Stimulated activated CD8-positive, alpha-beta memory T cell treated with anti-CD3 and anti-CD28 coated beads, Interleukin-2, amount 100 ng/mL, for 48 hours (primary cell): ENCODE data around the gene NOL4L.

ENCODE experiments used
- DNase-seq, 2 donors: peaks; one replicate each; pipeline ENCODE4 v3.0.0-alpha.2; 2020; ENCODE audit warnings: low read depth in 2 of 2

NOL4L gene, protein sequence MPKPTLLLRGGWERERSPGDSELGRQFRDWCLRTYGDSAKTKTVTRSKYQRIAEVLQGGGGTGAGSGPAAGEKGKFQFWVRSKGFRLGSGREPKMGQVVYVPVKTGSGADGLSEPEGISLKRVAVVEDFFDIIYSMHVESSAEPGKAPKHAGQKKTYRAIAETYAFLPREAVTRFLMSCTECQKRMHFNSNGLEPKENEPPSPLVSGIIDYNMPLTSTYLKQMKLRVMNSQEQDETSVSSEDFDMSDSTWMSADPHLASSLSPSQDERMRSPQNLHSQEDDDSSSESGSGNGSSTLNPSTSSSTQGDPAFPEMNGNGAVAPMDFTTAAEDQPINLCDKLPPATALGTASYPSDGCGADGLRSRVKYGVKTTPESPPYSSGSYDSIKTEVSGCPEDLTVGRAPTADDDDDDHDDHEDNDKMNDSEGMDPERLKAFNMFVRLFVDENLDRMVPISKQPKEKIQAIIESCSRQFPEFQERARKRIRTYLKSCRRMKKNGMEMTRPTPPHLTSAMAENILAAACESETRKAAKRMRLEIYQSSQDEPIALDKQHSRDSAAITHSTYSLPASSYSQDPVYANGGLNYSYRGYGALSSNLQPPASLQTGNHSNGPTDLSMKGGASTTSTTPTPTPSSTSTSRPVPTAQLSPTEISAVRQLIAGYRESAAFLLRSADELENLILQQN

DNA sequence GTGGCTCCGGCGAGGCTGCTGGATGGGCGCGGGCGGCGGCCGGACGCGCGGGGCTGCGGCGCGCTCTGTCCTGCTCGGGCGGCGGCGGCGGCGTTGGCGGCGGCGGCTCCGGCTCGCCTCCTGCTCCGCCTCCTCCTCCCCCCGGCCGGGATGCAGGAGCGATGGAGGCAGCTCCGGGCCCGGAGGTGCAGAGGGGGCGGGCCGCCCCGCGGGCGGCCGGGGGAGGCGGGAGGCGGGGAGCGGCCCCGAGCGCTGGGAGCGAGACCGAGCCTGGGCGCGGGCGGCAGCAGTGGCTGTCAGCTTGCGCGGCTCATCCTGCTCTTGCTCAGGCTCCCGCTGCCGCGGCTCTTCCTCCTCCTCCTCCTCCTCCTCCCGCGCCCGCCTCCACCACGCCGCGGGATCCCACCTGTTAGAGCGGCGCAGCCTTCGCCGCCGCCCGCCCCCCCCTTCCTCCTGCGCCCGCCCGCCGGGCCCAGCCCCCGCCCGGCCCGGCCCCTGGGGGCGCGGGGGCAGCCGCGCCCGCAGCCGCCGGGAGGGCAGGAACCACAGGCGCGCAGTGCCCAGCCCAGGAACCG, at the start of gene NOL4L:
NOL4L (minus strand) TSS at position 323 of the 575 bp plus-strand sequence. CDS start 443 bp downstream, outside the sequence.
- DNase-seq, result peak in 1 of 2 donors; percentile 23

DNA sequence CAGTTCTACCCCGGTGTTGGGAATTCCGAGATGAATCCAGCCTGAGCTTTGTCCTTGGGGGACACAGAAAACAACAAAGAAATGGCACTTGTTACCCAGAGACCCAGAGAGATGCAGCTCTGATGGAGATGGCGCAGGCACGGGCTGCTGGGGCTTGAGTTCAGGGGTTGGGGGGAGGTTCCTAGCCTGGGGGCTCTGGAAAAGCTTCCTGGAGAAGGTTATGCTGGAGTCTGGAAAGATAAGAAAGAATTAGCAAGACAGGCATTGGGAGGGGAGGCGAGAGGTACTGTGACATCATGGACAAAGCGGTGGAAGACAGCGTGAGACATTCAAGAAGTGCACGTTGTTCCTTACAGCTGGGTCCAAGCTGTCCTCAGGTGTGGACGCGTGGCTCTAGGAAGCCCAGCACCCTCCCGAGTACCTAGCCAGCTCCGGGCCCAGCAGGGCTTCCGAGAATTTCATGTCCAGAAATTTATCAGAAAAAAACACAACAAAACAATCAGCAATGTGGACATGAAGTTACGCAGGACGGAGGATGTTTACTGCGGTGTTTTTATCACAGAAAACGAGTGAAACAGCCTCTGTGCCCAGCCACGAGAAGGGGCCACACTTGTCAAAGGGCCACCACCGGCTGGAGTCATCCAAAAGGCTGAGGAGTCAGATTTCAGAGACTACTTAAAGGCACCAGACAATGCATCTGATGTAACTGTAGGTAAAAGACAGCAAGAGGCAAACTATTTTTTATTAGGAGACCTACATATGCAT, 49.1 kb upstream of the NOL4L start:
- DNase-seq, result no peak

DNA sequence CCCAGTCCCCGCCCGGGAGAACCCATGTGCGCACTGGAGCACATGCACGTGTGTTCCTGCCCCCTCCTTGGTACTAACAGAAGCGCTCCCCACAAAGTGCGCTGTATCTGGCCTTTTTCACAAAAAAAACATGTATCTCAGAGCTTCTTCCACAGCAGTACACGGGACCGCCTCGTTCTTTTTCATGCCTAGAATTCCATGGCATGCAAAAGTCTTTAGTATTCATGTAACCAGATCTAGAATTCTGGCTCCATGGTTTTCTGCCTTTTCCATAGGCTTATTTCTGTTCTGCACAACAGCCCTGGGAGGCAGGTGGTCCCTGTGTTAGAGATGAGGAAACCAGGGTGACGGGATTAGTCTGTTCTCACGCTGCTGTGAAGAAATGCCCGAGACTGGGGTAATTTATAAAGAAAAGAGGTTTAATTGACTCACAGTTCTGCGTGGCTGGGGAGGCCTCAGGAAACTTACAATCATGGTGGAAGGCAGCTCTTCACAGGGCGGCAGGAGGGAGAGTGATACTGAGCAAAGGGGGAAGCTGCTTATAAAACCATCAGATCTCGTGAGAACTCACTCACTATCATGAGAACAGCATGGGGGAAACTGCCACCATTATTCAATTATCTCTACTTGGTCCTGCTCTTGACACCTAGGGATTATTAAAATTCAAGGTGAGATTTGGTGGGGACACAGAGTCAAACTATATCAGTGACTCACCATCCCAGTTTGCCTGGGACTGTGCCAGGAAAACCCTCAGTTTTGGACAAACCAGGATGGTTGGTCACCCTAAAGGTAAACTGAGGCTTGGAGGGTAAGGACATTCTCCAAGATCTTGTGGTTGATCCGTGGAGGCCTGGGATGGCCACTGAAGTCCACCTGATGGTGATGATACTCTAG, 47.6 kb upstream of the NOL4L start:
- DNase-seq, result no peak

DNA sequence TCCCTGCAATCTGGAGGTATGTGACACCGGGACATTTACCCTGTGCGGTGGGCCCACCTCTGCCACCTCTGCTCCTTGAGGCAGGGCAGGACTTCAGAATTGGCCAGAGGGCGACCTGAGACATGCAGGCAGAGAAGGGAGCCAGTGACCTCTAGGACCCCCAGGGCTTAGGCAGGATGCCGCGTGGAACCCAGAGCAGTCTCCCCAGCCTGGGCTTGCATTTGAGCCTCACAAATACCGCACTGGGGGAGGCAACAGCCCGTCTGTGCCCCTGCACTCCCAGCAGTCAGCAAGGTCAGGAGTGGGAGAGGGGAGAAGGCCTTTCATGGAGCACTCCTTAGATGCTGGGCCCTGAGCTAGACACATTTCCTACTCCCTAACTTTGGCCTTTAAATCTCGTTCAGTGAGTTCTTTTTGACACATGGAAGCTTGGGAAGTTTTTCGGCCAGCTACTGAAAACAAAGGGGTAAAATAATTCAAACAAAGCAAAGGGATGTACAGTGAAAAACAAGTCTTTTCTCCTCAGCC, 46.9 kb upstream of the NOL4L start:
- DNase-seq, result no peak

DNA sequence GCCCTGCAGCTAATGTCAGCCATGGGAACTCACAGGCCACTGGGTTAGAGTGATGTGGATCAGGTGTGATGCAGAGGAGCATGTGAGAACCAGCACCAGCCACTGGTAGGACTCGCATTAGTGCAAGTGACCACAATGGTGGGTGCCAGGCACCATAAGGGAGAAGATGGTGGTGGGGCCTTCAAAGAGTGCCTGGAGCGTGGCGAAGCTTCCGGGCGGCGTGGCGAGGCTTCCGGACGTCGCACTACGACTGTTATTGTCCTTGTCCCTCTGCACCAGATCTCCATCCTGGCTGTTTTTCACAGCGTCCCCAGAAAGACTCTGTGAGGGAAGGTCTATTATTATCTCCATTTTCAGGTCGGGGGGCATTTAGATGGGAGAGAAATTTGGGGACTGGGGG, 44.7 kb upstream of the NOL4L start:
- DNase-seq, result no peak

DNA sequence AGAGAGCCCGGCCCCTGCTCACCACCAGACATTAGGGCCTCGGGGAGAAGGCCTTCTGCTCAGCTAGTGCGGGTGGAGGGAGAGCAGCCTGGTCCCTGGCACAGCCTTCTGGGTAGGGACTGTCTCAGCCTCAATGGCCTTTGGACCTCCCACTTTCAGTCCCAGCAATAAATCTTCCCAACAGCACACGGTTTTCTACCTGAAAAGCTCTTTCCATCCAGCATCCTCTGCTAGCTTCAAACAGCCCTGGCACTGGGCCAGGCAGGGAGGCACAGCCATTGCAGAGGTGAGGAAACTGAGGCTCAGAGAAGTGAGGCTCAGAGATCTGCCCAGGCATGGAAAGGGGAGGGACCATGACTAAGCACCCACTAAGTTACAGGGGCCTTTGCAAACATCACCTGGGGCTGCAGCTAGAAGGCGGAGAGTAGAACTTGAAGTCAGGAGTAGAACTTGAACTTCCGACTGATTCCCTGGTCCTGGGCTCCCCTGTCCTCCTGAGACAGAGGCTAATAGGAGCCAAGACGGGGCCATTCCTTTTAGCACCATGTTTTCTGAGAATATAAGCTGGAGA, 43.9 kb upstream of the NOL4L start:
- DNase-seq, result no peak

DNA sequence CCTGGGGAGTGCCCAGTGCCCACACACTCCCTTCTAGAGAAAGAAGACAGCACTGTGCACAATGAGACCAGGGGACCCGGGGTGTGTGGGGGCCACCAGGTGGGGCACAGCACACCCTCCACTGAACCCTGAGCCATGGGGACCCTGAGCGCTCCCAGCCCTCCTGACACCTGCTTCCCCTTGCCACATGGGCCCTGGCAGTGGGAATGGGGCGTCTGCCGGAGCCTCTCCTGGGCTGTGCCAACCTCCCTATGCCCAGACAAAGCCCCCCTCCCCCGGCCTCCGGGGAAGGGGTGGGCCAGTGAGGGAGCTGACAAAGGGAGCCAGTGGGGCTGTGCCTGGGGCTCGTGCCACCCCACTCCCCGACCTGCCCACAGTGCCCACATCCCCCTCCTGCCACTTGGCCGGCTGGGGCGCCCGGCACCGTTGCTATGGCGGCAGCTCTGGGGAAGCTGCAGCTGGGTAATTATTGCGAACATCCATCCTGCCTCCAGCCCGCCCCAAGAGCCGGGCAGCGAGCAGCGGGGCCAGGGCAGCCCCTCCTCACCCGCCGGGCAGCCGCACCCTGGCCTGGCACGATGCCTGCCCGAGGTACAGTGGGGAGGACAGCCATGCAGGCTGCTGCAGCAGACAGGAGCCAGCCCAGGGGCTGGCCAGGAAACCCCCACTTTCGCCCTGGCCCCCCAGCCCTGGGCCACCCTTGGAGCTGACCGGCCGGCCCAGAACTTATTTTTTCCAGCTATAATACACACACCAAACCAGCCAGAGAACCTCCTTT, 41.9 kb upstream of the NOL4L start:
- DNase-seq, result no peak

DNA sequence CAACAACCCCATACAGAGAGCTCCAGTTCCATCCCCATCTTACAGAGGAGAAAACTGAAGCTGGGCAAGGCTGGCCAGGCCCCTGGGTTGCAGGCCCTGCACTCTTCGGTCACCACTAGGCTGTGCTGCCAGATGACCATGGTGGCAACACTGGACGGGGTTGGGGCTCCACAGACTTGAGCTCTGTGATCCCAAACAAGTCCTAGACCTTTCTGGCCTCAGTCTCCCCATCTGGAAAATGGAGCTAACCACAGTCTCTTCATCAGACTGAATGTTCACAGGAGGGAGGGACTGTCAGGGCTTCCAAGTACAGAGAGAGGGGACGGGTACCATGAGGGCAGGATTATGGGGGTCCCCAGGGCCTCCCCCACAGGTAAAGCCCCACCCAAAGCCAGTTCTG, 41.3 kb upstream of the NOL4L start:
- no peak for DNase-seq

DNA sequence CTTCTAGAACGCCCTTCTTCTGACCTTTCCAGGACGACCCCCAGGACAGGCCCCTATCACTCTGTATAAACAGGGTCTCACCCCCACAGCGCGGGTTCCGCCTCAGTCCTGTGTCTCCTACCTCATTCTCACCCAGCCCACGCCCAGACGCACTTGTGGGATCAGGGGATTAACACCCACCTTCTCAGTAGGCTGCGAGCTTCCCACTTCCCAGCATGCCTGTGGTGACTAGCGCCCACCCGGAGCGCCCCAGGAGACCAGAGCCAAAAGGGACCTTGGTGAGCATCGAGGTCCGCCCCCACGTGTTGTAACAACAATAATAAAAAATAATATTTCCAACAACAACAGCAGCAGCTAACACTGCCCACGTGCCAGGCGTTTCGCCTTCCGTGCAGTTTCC, 40.9 kb upstream of the NOL4L start:
- DNase-seq, result no peak

DNA sequence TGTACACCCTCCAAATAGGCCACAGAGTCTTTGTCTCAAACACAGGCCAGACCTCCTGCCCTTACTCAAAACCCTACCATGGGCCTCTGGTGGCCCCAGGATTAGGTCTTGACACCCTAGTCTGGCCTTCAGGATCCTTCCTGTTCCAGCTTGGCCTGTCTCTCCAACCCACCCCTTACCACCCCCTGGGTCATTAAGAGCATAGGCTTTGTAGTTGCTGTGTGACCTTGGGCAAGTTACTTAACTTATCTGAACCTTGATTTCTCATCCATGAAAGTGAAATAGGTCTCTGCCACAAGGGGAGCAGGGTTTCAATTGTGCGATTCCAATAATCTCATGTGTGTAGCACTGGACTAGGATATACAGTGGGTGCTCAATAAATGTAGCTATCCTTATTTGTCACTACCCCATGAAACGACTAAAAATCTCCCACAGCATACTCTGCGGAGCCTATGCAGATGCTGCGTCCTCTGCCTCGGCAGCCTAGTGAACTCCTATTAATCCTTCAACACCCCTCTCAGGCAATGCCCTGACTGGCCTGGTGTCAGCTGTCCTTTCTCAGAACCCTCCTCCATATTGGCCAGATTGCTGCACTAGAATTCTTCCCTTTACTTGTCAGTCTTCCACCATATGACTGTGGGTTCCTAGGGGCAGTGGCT, 39.7 kb upstream of the NOL4L start:
- no peak for DNase-seq

DNA sequence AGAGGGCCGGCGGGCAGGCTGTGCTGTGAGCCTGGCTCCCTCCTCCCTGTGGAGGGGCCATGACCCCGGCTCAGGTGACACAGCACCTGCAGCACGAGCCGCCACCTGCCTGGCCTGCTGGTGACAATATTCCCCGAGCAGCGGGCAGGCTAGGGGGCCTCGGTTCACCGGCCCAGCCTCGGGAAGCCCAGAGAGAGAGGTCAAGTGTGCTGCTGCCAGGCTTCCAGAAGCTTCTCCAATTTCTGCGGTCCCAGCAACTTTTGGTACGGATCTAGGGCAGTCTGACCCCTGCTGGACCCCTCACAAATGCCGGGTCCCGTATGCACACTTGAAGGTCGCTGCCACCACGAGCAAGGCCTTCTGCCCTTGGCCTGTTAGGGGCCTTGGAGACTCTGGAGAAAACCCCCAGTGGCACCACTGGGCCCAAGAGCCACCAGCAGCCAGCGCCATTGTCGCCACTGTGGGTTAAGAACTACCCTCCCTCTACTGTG, 38.6 kb upstream of the NOL4L start:
- no peak for DNase-seq

DNA sequence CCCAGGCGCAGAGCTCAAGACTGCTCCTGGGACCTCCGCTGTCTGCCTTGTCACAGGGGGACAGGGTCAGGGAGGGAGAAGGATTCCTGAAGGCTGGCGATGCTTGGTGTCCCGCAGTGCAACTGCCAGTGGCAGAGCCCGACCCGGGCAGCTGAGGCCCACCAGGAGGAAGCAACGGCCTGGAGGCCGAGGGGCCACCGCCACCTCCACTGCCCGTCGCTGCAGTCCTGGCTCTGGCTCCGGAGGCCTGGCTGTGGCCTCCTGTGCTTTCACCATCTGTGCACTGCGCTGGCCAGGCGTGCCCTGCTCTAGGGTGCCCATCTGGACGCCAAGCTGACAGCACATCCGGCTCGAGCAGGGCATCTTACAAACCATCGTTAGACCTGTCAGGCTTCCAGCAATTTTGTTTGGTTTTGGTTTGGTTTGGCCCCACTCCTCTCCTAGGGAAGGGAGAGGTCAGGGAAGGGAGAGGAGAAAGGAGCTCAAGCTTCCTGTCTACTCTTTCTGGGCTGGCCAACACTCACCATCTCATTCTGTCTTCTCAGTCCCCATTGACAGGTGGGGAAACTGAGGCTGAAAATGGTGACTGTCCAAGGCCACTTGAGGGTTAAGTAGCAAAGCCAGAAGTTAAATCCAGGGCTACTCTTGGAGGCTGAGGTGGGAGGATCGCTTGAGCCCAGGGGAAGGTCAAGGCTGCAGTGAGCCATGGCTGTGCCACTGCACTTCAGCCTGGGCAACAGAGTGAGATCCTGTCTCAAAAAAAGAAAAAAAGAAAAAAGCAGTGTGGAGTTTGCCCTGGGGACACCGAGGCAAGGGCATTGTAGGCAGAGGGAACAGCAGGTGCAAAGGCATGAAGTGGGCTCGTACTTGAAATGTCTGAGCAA, 37.7 kb upstream of the NOL4L start:
- no peak for DNase-seq

DNA sequence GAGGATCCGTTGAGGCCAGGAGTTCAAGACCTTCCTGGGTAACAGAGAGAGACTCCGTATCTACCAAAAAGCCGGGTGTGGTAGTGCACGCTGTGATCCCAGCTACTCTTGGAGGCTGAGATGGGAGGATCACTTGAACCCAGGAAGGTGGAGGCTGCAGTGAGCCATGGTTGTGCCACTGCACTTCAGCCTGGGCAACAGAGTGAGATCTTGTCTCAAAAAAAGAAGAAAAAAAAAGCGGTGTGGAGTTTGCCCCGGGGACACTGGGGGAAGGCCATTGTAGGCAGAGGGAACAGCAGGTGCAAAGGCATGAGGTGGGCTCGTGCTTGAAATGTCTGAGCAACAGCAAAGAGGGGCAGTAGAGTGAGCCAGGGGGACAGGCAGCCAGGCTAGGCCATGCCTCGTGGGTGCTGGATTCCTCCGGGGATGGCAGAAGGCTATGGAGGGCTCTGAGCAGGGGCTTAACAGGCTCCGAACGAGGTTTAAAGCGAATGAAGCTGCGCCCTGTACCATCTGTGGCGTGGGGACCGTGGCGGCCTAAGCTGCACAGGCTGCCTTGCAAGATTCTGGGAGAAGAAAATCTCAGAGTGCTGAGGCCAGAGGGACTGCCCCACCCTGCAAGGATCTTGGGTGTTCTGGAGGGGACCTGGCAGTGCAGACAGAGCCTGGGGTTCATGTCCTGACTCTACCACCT, 36.9 kb upstream of the NOL4L start:
- no peak for DNase-seq

DNA sequence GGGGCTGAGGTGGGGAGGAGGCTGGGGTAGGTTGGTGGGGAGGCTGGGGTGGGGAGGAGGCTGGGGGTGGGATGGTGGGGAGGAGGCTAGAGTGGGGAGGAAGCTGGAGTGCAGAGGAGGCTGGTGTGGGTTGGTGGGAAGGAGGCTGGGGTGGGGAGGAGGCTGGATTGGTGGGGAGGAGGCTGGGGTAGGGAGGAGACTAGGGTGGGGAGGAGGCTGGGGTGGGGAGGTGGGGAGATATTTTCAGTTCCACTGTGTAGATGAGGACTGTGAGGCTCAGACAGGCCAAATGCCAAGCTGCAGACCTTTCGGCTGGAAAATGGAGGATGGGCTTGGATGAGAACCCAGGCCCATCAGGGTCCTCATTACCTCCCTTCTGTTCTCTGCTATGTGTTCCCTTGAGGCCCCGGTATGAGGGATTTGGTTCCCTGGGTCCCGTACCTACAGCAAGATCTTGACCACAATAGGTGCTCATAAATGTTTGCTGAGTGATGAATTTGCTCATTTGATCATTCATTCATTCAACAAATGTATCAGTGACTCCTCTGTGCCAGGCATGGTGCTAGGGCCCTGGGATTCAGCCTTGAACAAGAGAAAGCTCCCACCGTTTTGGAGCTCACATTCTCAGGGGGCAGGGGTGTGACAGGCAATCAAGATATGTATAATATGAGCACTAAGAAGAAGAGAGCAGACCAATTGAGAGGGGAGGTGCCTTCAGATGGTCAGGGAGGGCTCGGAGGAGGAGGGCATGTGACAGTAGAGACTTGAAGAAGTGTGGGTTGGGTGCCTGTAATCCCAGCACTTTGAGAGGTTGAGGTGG, 36.1 kb upstream of the NOL4L start:
- no peak for DNase-seq

DNA sequence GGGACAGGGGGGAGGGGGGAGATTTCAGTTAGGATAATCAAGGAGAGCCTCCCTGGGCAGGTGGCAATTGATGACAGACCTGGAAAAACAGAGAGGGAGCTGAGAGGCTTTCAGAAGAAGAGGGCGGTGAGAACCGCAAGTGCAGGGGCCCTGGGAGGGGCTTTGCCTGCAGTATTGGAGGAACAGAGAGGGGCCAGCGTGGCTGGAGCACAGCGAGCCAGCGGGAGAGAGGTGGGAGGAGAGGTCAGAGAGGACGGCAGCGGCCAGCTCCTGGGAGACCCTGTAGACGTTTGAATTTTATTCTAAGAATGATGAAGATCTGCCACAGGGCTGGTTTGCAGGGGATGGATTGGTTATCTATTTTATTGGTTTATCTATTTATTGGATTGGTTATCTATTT, 34.5 kb upstream of the NOL4L start:
- no peak for DNase-seq

DNA sequence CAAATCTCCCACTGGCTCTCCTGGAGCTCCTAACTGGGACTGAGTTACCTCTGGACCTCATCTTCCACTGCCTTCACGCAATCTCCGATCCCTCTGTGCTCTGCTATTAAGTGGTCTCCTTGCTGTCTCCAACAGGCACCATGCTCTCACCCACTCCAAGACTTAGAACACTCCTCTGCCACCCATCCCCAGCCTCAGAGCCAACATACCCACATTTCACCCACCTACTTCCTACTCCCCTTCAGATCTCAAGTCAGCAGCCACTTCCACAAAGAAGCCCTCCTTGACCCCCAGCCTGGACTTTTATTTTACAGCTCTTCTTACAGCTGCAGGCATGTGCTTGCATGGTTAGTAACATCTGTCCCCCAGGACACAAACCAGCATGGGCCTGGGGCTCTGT, 29.6 kb upstream of the NOL4L start:
- no peak for DNase-seq

DNA sequence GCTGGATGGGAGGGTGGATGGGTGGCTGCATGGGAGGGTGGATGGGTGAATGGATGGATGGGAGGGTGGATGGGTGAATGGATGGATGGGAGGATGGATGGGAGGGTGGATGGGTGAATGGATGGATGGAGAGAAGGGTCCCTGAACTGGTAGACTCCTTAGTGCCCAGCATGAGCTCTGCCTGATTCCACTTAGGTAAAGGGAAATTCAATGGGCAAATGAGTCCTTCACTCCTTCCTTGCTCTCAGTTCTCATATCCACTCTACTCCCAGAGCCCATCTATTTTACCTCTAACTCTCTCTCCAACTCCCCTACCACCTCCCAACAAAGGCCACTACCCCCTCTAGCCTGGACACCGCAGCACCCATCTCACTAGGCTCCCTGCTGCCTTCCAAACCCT, 29.2 kb upstream of the NOL4L start:
- DNase-seq, result no peak
